Stimulated activated naive CD8-positive, alpha-beta T cell treated with anti-CD3 and anti-CD28 coated beads, Interleukin-15, Interleukin-2, amounts not matched to agents 100 U/mL and 50 U/mL, for 24 hours (primary cell): Measurements from ENCODE around the gene USP48.

Experiments
- ATAC-seq: fragments of 150-1000 bp; cut with Tn5 transposase; one replicate; pipeline ENCODE4 v1.10.0; 2021
- DNase-seq: peaks from one replicate; pipeline ENCODE4 v3.0.0; 2021

Gene USP48

GRCh38 chr1:21668232-21668950 lies 114.6 kb downstream of the USP48 start:
- no peak for DNase-seq
- ATAC-seq = no peak

DNA sequence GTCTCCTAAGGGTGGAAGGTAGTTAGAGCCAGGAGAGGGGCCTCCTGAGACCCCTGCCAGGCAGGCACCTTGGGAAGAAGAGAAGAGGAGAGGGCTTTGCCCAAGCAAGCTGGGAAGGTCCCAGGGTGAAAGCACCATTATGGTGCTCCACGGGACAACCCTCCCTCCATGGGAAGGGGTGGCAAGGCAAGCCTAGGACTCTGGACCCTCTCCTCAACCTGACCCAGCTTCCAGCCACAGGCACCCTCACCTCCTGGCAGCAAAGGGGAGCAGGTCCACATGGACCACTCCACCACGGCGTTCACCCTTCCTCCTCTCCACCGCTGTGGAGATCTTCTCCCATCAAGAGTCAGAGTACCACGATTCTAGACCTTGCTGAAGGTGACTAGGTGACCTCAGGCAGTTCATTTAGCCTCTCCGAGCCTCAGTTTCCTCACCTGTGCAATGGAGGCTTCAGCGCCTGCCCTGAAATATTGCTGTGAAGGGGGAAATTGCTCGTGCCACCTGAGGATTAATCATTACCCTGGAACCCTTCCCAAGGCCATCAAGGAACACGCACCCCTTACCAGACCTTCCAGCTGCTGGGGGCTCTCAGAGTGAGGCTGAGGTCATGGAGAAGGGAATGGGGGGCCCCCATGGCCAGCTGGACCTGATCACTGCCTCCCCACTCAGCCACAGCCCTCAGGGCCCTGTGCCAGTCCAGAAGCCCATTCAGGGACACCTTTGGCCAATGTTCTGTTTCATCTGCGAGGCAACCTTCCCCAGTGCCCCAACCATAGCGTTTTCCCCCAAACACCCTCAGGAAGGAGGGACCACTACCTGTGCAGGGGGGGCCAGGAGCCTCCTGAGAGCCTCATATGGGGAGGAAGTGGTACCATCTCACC lies 115.4 kb downstream of the USP48 start:
- ATAC-seq = no peak
- no peak for DNase-seq

DNA sequence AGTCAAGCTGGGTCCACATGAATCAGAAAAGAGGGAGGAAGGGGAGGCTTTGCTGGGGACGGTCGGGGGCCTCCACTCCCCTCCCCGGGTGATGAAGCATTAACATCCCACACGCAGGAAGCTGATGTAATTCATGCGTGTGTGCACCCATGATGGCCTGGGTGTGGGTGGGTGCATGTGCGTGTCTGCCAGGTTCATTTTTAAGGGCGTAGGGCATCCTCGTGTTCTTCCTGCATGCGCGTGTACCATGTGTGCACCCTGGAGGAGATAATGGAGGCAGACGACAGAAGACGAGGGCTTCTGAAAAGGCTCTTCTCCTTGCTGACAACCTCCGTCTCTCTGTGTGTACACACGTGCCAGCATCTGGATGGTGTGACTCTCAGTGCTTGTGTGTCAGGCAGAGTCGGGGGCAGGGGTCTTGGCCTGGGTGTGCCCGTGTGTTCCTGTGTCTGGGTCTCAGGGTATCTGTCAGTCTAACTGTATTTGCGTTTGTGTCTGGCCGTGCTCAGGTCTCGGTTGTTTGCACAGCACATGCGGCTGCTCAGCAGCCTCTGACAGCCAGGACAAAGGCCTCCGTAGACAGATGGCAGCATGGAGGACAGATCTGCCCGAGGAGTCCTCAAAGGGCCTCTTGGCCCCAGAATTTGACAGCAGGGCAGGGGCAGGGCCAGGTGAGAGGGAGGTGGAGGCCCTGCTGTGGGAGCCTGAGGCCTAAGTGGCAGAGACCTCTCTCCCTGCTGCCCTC lies 116.2 kb downstream of the USP48 start:
- DNase-seq = no peak
- ATAC-seq = no peak

GRCh38 chr1:21665711-21666575 lies 117.0 kb downstream of the USP48 start:
- ATAC-seq (no peak), DNase-seq (no peak)

GRCh38 chr1:21664806-21665588 lies 118.0 kb downstream of the USP48 start:
- DNase-seq (peak; percentile 0), ATAC-seq (no peak)

GRCh38 chr1:21663951-21664805 lies 118.8 kb downstream of the USP48 start:
- ATAC-seq = no peak

DNA sequence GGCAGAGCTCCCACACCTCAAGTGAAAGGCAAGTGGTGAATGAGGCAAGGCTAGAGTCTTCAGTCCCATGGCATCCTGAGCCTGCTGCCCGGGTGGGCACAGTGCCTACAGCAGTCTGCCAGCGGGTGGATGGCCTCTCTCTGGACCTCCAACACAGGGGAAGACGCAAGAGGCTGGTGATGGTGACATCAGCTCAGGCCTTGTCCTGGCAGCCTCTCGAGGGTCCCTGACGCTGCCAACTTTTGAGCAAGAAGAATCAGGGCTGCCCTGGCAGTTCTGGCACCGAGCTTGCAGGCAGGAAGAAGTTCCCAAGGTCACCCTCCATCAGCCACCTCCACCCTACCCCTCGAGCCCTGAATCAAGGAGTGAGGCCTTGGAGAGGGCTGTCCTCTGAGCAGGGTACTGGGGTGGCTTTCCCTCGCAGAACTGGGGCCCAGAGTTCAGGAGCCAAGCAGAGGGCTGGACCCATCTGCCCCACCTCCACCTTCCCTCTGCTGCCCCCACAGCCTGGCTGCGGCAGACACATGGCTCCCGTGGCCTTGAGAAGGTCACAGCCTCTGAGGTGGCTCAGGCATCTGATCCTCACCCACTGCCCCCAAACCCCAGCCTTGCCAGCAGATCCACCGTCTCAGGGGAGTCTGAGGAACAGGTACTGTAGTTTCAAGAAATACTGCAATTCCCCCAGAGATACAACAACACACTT lies 119.5 kb downstream of the USP48 start:
- DNase-seq (peak; percentile 3), ATAC-seq (no peak)

More at GRCh38 chr1:21663951-21664805, 118.8 kb downstream of the USP48 start:
- peak; percentile 2 for DNase-seq

DNA sequence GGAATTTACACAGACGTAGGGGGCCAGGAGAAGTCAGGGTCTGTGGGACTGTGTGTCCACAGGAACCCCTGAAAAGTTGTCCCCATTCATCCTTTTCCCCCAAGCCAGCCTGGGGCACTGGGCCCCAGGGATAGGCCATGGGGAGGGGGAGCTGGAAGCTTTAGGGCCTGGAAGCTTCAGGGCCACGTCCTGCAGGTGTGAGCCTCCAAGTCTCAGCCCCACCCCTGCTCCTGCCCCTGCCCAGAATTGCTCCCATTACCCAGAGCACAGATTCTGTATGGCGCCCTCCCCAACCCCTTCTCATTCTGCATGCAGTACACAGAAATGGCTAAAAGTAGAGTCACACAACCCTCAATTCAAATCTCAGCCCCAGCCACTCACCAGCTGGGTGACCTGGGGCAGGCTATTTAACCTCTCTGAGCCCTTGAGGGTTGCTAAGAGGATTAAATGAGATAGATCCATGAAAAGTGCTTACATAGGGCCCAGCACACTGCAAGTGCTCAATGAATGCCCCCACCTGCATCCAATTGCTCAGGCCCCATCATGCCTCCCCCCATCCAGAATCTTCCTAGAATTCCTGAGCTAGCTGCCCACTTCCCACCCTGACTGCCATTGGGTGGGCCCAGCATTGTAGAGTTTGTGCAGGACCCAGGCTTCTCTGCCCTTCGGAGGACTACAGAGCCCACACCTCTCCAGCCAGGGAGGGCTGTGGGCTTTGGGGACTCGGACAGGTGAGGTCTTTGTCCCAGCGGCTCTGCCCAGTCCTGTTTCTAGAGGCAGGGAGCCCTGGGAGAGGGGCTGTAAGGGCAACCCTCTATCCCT lies 120.3 kb downstream of the USP48 start:
- ATAC-seq (no peak), DNase-seq (no peak)

DNA sequence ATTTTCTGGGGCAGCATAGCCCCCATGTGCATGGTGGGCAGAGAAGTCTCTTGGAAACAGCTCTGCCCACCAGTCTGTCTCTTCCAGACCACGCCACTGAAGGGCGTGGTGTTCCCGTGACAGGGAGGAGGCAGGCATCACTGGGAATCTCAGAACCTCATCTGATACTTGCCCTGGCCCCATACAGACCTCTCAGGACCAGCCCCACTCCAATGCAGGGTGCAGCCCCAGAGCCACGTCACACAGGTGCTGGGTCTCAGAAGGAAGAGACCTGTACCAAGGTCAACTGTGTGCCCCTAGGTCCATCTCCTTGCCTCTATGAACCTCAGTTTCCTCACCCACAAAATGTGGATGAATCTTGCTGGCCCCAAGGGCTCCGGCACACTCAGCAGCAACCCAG lies 121.1 kb downstream of the USP48 start:
- ATAC-seq (no peak), DNase-seq (no peak)

DNA sequence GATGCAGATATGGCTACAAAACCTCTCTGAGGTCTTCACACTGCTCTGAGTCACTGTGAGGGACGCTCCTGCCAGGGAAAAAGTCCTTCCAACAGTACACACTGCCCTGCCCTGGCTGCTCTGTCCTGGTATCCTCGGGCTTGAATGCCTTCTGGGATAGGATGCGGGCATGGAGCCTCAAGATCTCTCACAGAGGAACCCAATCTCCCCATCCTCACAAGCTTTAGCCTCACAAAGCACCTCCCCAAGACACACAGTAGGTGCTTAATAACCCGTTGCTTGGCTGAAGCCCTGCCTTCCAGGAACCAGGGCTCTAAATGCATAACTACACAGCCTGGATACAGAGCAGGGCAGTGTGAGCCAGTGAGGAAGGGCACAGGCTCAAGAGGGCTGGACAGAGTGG lies 123.0 kb downstream of the USP48 start:
- DNase-seq (no peak), ATAC-seq (no peak)

DNA sequence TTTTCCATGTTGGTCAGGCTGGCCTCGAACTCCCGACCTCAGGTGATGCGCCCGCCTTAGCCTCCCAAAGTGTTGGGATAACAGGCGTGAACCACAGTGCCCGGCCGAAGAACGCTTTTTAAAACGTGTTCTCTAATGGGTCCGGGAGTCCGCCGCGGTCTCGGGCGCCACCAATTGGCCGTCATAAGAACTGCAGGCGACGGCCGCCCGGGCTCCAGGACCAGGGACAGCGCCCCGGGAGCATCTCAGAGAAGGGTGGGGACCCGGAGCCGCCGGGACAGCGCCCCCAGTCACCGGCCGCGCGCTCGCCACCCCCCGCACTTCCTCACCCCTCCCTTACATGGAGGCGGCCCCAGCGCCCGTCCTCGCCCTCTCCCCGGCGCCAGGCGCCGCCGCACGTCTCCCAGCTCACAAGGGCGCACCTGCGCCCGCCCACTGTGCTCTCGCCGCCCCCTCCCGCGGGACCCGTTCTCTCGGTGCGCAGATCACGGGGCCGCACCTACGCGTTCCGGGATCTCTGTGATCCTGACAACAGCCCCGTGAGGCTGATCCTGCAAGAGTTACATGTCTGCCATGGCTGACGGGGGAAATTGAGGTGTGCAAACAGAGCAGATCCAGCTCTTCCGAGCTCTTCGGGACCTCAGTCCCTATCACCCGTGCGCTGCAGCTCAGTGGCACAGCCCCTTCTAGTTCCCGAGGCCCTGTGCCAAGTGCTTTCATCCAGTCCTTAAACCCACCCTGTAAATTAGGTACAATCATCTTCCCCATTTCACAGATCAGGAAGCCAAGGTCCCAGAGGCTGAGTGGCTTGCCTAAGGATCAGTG lies 123.6 kb downstream of the USP48 start:
- DNase-seq (peak; percentile 79), ATAC-seq (peak; percentile 77)

DNA sequence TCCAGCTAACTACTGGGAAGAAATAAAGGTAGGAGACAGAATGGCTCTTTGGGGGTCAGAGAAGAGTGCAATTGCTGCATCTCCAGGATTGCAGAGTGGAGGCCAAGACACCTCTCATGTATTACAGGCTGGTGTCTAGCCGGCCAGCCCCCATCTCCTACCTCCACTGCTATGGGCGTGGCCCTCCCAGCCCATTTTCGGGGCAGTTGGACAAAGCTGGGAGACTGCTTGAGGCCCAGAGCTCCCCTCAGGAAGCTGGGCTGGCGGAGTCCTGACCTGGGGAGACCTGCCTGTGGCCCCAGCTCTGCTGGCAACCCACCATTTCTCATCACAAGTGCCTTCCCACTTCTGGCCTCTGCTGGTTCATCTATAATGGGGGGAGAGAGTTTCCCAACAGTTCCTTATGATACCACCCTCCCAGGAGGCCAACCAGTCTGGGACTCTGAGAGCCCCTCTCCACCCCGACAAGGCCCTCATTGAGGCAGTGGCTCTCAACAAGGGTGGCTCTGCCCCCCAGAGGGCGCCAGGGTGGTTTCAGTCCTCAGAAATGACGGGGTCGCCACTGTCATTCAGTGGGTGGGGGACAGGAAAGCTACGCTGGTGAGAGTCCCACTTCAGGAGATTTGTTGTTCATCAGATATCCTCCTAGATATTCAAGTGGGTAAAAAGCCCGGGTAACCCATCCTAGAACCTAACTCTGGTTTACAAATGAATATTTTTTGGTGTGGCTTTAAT lies 125.3 kb downstream of the USP48 start:
- no peak for ATAC-seq

DNA sequence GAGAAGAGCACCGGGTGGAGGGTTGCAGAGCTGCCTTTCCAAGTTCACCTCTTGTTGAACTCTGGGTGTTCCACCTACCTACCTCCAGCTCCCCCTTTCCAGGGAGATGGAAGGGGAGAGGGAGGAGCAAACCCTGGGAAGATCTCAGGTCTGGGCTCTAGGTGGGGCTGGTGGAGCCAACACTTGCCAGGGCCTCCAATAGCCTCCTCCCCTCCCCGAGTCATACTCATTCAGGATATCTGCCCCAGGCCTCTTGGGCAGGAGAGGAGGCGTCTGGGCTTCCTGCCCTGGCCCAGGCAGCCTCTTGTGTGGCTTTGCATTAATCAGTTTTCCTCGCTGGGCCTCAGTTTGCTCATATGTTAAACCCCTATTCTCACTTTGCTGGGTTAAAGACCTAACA lies 127.2 kb downstream of the USP48 start:
- ATAC-seq (no peak), DNase-seq (no peak)

More for the DNA sequence above, 125.3 kb downstream of the USP48 start:
- no peak for DNase-seq

- no peak for DNase-seq
- no peak for ATAC-seq
Observed at GRCh38 chr1:21655259-21655658, 127.7 kb downstream of the USP48 start.

DNA sequence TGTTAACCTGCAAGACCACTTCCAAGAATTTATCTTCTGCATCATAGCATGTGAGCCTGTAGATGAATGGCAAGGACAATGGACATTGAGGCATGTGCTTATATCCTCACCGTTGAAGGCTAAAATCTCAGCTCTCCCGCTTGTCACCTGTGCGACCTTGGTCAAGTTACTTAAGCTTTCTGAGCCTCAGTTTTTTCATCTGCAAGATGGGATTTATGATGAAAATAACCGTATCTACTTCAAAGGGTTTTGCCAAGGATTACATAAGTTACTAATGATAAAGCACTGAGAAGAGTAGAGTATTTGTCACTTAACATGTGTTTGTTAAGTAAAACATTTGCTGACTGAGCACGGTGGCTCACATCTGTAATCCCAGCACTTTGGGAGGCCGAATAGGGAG lies 128.7 kb downstream of the USP48 start:
- ATAC-seq (no peak), DNase-seq (no peak)

DNA sequence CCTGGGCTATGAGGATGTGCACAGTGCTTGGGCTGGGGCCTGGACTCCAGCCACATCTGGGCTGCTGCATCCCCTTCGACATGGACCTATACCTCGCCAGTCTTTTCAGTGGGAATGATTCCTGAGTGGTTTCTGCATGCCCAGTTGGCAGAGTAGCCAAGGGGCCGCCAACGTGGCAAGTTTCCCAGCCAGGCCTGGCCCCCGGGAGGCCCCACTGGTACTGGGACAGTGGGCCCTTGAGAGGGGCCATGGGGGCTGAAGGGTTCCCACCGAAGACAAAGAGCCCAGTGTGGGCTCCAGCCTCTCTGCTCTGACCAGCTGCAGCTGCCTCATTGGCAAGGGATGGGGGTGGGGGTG lies 129.2 kb downstream of the USP48 start:
- no peak for DNase-seq
- no peak for ATAC-seq
